GM18907 (cell line): Measurements from ENCODE around the gene EIF3I.

Experiments
- ATAC-seq: cut with Tn5 transposase; IDR thresholded peaks from one replicate; pipeline ENCODE4 v1.9.1; 2021; ENCODE audit warnings: mild to moderate bottlenecking, moderate library complexity; ENCODE audit not compliant: unreplicated experiment

Gene EIF3I

GRCh38 chr1:32221980-32222755, at the start of gene EIF3I, which contains the start of gene TMEM234:
Gene EIF3I (plus strand): TSS chr1:32222407. CDS start chr1:32222442, 35 bp downstream.
Gene TMEM234 (minus strand): TSS chr1:32222353. CDS start chr1:32222322, 31 bp downstream.
- peak; percentile 90 for ATAC-seq

- ATAC-seq, result no peak
These were observed 49.5 kb upstream of the EIF3I start for GRCh38 chr1:32172621-32173245.

- no peak for ATAC-seq
These were observed 43.6 kb upstream of the EIF3I start for GRCh38 chr1:32178380-32179192.

GRCh38 chr1:32179193-32179442, 43.1 kb upstream of the EIF3I start:
- no peak for ATAC-seq

- peak; percentile 82 for ATAC-seq
These were observed 42.6 kb upstream of the EIF3I start, which contains the start of gene TXLNA for GRCh38 chr1:32179443-32180185. Gene TXLNA (plus strand): TSS chr1:32179675. CDS start chr1:32180346, 671 bp downstream.

- ATAC-seq, result peak; percentile 35
These were observed 41.8 kb upstream of the EIF3I start for GRCh38 chr1:32180186-32181060.

- no peak for ATAC-seq
These were observed 41.1 kb upstream of the EIF3I start for GRCh38 chr1:32181065-32181464.

GRCh38 chr1:32181563-32181962, 40.6 kb upstream of the EIF3I start:
- no peak for ATAC-seq

- no peak for ATAC-seq
These were observed 40.1 kb upstream of the EIF3I start for GRCh38 chr1:32182060-32182459.

GRCh38 chr1:32184650-32185049, 37.6 kb upstream of the EIF3I start:
- ATAC-seq, result no peak

- no peak for ATAC-seq
These were observed 36.1 kb upstream of the EIF3I start for GRCh38 chr1:32186077-32186476.

GRCh38 chr1:32186491-32186890, 35.7 kb upstream of the EIF3I start:
- ATAC-seq, result no peak

GRCh38 chr1:32187850-32188249, 34.4 kb upstream of the EIF3I start:
- ATAC-seq, result no peak

- no peak for ATAC-seq
These were observed 29.8 kb upstream of the EIF3I start for GRCh38 chr1:32192220-32192948.

GRCh38 chr1:32194984-32195383, 27.2 kb upstream of the EIF3I start:
- no peak for ATAC-seq

GRCh38 chr1:32195531-32195930, 26.7 kb upstream of the EIF3I start:
- ATAC-seq, result no peak

- ATAC-seq, result no peak
These were observed 26.0 kb upstream of the EIF3I start for GRCh38 chr1:32195972-32196823.

- ATAC-seq, result no peak
These were observed 25.1 kb upstream of the EIF3I start for GRCh38 chr1:32197074-32197473.
